GM12875 (cell line): Measurements from ENCODE around the gene ACSL3.

Experiments used
- H3K4me3 ChIP-seq: one replicate; pipeline ENCODE4 v1.5.1; 2011; ENCODE audit warnings: low read depth, low read length, control low read depth
- TF ChIP-seq, protein P1 (sequence below): IDR thresholded peaks from 2 replicates; pipeline ENCODE4 v1.5.1; 2011; ENCODE audit warnings: low read depth, mild to moderate bottlenecking, control low read depth, inconsistent platforms, low read length, moderate library complexity, borderline replicate concordance; ENCODE audit not compliant: insufficient read depth

The ACSL3 gene

DNA sequence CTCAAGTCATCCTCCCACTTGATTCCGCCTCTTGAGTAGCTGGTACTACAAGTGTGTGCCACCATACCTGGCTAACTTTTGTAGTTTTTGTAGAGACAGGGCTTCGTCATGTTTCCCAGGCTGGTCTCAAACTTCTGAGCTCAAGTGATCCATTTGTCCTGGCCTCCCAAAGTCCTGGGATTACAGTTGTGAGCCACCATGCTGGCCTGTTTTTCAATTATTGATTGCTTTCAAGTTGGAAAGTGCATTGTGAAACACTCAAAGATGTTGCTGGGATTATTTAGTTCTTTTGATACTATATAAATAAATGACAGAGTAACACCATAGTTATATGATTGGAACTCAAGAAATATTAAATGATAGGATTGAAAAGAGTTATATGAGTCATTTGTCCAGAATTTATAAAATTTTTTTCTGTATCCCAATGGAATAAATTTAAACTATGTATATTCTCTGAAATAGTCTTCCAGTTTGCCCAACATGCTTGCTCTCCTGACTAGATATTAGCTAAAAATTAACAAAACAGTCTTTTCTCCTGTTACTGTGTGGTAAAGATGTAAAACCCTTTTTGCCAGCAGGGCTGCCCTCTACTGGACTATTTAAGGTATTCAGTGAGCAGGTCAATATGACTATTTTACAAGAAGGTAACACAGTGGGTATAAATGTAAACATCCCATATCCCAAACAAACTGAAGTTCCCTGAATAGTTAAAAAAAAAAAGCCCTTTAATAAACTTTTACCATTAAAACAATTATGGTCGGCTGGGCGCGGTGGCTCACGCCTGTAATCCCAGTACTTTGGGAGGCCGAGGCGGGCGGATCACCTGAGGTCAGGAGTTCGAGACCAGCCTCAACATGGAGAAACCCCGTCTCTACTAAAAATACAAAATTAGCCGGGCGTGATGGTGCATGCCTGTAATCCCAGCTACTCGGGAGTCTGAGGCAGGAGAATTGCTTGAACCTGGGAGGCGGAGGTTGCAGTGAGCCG lies 42.7 kb downstream of the ACSL3 start:
- TF ChIP-seq, protein P1, sequence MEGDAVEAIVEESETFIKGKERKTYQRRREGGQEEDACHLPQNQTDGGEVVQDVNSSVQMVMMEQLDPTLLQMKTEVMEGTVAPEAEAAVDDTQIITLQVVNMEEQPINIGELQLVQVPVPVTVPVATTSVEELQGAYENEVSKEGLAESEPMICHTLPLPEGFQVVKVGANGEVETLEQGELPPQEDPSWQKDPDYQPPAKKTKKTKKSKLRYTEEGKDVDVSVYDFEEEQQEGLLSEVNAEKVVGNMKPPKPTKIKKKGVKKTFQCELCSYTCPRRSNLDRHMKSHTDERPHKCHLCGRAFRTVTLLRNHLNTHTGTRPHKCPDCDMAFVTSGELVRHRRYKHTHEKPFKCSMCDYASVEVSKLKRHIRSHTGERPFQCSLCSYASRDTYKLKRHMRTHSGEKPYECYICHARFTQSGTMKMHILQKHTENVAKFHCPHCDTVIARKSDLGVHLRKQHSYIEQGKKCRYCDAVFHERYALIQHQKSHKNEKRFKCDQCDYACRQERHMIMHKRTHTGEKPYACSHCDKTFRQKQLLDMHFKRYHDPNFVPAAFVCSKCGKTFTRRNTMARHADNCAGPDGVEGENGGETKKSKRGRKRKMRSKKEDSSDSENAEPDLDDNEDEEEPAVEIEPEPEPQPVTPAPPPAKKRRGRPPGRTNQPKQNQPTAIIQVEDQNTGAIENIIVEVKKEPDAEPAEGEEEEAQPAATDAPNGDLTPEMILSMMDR, result peak; percentile 50; the same call in 1 of the 2 replicates
- H3K4me3 ChIP-seq, result no peak overlapping the region

DNA sequence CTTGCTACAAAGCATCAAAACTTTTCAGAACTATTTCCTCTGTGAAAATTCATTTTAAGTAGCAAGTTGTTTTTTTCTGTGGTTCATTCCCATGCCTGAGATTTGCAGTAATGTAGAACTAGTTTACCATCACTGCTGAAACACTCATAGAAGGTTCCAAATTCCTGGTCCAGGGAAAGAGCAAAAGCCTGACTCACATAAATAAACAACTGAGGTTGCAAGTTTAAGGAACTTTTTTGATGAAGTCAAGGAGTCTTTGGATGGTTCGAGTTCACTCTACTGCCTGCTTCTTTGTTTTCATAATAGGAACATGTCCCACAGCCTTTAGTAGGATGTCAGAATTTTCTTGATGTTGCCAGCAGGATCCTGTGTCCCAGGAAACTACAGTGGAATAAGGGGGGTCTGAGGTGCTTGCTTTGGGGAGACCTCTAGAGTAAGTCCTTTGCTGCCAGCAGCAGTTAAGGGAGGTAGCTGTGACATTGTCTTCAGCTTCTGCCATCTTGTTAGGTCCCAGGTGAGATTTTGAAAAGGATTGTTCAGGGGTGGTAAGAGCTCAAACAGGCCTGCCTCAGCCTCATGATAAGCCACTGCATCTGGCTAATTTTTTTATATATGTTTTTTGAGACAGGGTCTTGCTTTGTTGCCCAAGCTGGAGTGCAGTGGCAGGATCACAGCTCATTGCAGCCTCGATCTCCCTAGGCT lies 43.9 kb downstream of the ACSL3 start:
- no peak overlapping the region for H3K4me3 ChIP-seq
- TF ChIP-seq, protein P1, result no peak

DNA sequence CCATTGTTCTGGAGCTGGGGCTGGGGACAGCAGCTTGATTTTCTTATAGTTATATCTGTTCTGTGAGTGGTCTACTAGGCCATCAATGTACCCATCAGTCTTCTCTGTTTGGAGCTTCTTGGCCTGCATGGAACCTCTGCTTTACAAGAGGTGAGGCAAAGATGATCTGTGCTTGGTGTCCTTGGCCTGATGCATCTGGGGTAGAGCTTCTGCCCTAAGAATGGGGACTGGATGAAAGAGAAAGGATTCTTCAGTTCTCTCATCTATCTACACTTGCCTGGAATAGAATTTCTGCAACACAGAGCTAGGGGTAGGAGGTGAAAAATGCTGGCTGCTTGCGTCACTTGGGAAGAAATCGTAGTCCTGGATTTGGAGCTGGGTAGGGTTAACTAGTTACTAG lies 46.2 kb downstream of the ACSL3 start:
- TF ChIP-seq, protein P1, result no peak
- no peak overlapping the region for H3K4me3 ChIP-seq

DNA sequence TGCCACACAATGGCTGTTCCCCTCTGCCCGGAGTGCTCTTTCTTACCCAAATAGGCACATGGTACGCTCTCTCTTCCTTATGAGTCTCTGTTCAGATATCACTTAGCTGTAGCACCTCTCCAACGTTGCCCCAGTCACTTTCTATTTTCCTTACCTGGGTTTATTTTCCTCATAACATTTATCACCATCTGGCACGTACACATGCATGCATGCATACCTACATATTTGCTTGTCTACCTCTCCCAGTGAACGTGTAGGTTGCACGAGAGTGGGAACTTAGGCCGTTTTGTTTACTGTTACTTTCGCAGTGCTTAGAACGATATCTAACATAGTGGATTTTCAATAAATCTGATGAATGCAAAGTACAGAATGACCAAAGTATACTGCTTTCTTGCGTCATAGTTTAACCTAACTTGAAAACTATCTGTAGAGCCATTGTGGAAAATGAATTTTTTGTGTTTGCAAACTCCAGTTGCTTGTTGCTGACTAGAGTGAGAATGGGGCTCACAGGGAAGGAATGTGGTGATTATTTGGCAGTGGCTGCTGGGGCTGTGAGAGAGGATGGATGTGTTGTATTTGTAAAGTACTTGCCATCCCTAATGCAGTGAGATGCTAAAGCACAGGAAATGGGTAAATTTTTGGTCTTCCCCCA lies 47.1 kb downstream of the ACSL3 start:
- H3K4me3 ChIP-seq, result no peak overlapping the region
- TF ChIP-seq, protein P1, result no peak

DNA sequence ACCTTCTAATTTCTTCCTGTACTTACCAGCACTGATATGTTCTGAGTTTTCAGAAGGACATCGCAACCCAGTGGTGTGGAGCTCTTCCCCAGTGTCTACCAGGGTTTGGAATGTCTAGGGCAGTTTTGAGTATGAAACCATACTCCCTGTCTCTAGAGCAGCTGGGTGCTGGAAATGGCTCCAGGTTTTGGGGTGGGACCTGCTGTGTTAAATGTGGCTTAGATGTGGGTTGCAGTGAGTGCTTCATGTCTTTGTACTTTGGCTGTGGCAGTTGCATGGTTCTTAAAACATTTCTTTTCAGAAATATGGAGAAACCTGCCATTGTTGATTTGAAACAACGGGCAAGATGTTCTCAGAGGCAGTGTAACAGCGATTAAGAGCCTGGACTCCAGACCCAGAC lies 48.5 kb downstream of the ACSL3 start:
- TF ChIP-seq, protein P1, result no peak
- no peak overlapping the region for H3K4me3 ChIP-seq

DNA sequence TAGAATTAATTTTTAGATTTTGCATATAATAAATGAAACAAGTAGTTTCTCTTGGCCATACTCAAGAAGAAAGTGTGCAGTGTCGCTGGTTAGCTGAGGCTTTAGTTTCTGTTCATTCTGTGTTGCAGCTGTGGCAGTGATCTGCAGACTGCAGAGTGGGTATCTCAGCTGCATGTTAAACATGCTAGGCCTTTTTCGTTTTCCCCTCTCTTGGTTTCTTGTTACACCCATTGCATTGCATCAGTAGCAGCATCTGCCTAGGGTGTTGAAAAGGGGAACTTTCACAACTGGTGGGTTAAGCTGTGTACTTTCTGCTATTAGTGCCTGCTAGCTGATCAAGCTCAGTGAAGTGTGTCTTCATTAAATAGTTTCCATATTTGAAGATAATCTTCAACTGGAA lies 51.3 kb downstream of the ACSL3 start:
- no peak overlapping the region for H3K4me3 ChIP-seq

More for the DNA sequence above, 51.3 kb downstream of the ACSL3 start:
- TF ChIP-seq, protein P1, result no peak
